B cell (primary cell): ENCODE results near the gene MISP3. TPM values are rescaled to one million over a fixed set of nuclear protein-coding genes. Genes with fewer than 3 reads are reported as not detected.

Source experiments
- ATAC-seq: fragments of 200-7000 bp; cut with Tn5 transposase; one replicate; pipeline ENCODE4 v1.10.0; 2021; ENCODE audit warnings: low read depth, mild to moderate bottlenecking, moderate number of reproducible peaks, moderate library complexity
- CTCF ChIA-PET: fragments of 350-600 bp; sonication (Branson Sonifier 250); formaldehyde crosslinking; loops from one replicate; lab custom pipeline; 2021; ENCODE audit warnings: antibody characterized with exemption, inconsistent platforms; lab: Charles Lee
- POLR2A ChIA-PET: fragments of 350-600 bp; sonication (Branson Sonifier 250); formaldehyde crosslinking; loops from one replicate; lab custom pipeline; 2021; ENCODE audit warnings: antibody characterized with exemption; lab: Charles Lee
- DNase-seq: peaks from one replicate; pipeline ENCODE4 v3.0.0; 2013
- H2AFZ ChIP-seq: 2 replicates; pipeline ENCODE4 v1.6.1; 2012; ENCODE audit warnings: mild to moderate bottlenecking, low read depth, low read length; ENCODE audit not compliant: insufficient read depth, poor library complexity, severe bottlenecking
- H3K27ac ChIP-seq, 2 donors: 1 replicate in 1 of 2; 2 replicates in 1 of 2; pipeline ENCODE4 v1.5.1; 2012 to 2013; ENCODE audit warnings: low read length in 2 of 2, mild to moderate bottlenecking in 2 of 2, moderate library complexity in 1 of 2
- H3K27me3 ChIP-seq, 4 experiments: fragments of 200-600 bp in 1 of 4; sonication (generic) in 1 of 4; replicated peaks in 1 of 4; 1 replicate in 2 of 4; 2 replicates in 2 of 4; pipeline versions ENCODE4 v1.6.1 to v1.7.0; 2013 to 2016; ENCODE audit warnings: low read length in 3 of 4, mild to moderate bottlenecking in 2 of 4, mixed read lengths in 1 of 4, moderate library complexity in 1 of 4; ENCODE audit not compliant: insufficient read depth in 4 of 4, control insufficient read depth in 3 of 4; ENCODE audit errors: control extremely low read depth in 1 of 4
- H3K36me3 ChIP-seq, 2 experiments: replicated peaks in 1 of 2; 1 replicate in 1 of 2; 2 replicates in 1 of 2; pipeline versions ENCODE4 v1.6.1 to v1.7.1; 2013; ENCODE audit warnings: low read length in 1 of 2; ENCODE audit not compliant: insufficient read depth in 2 of 2, control insufficient read depth in 1 of 2; ENCODE audit errors: control extremely low read depth in 1 of 2, extremely low read depth in 1 of 2
- H3K4me1 ChIP-seq, 2 donors: fragments of 200-600 bp in 1 of 2; sonication (generic) in 1 of 2; 1 replicate in 1 of 2; 2 replicates in 1 of 2; pipeline versions ENCODE4 v1.5.1 to v1.6.1; 2013 to 2017; ENCODE audit warnings: low read length in 2 of 2; ENCODE audit not compliant: control insufficient read depth in 2 of 2, insufficient read depth in 2 of 2
- H3K4me2 ChIP-seq: replicated peaks from 2 replicates; pipeline ENCODE3; 2012; ENCODE audit warnings: mild to moderate bottlenecking, low read depth, low read length; ENCODE audit not compliant: poor library complexity, severe bottlenecking
- H3K4me3 ChIP-seq, 5 experiments: fragments of 200-600 bp in 1 of 5; sonication (generic) in 1 of 5; 1 replicate in 3 of 5; 2 replicates in 2 of 5; pipeline versions ENCODE4 v1.5.1 to v1.7.0; 2011 to 2016; ENCODE audit warnings: low read length in 4 of 5, mild to moderate bottlenecking in 4 of 5, low read depth in 2 of 5, control low read depth in 1 of 5, moderate library complexity in 1 of 5; ENCODE audit not compliant: insufficient read depth in 1 of 5; ENCODE audit errors: control extremely low read depth in 1 of 5, extremely low read depth in 1 of 5
- H3K79me2 ChIP-seq: fragments of 200-600 bp; sonication (generic); one replicate; pipeline ENCODE4 v1.6.0; 2016; ENCODE audit warnings: low read length; ENCODE audit not compliant: control insufficient read depth, insufficient read depth
- H3K9ac ChIP-seq: fragments of 200-600 bp; sonication (generic); 2 replicates; pipeline ENCODE4 v1.6.1; 2017; ENCODE audit warnings: mild to moderate bottlenecking, low read length, moderate library complexity
- H3K9me3 ChIP-seq, 3 donors: one replicate each; pipeline versions ENCODE4 v1.6.1 to v1.7.1; 2013; ENCODE audit warnings: low read length in 2 of 3; ENCODE audit not compliant: control insufficient read depth in 2 of 3, insufficient read depth in 1 of 3; ENCODE audit errors: control extremely low read depth in 1 of 3
- H4K20me1 ChIP-seq: 2 replicates; pipeline ENCODE4 v1.6.0; 2012; ENCODE audit warnings: mild to moderate bottlenecking, low read length; ENCODE audit not compliant: insufficient read depth, control insufficient read depth, poor library complexity, severe bottlenecking
- H3K27ac Mint-ChIP-seq: one replicate; pipeline ENCODE4 v1.8.0; 2021; ENCODE audit warnings: mixed read lengths
- H3K27me3 Mint-ChIP-seq: one replicate; pipeline ENCODE4 v1.8.0; 2021; ENCODE audit warnings: mixed read lengths
- H3K4me1 Mint-ChIP-seq: one replicate; pipeline ENCODE4 v1.8.0; 2021; ENCODE audit warnings: mixed read lengths
- H3K4me3 Mint-ChIP-seq: one replicate; pipeline ENCODE4 v1.8.0; 2021; ENCODE audit warnings: mixed read lengths
- H3K9me3 Mint-ChIP-seq: one replicate; pipeline ENCODE4 v1.8.0; 2022; ENCODE audit warnings: mixed read lengths; ENCODE audit not compliant: insufficient read depth
- CTCF ChIP-seq: fragments of 200-600 bp; IDR thresholded peaks from one replicate; pipeline ENCODE4 v1.8.0; 2022; ENCODE audit warnings: antibody characterized with exemption, mild to moderate bottlenecking
- EZH2 ChIP-seq: IDR thresholded peaks from 2 replicates; pipeline ENCODE4 v1.6.1; 2012; ENCODE audit warnings: borderline replicate concordance, low read depth, mild to moderate bottlenecking, moderate library complexity, low read length; ENCODE audit not compliant: insufficient read depth, poor library complexity, severe bottlenecking
- WGBS: methylation state at CpG from one replicate; pipeline ENCODE4 v1.1.5; 2013; ENCODE audit warnings: missing lambda C conversion rate; ENCODE audit not compliant: insufficient coverage; 5-methylcytosine and 5-hydroxymethylcytosine counted together
- intact Hi-C: fragments of 100-400 bp; cut with micrococcal nuclease; formaldehyde crosslinking; loops from one replicate; pipeline ENCODE4 v1.10.0; 2022
- polyA plus RNA-seq: library from polyadenylated mRNA; depleted of rRNA; stranded (reverse); fragments of >200 nt; gene quantifications from 2 replicates; pipeline ENCODE4 v1.2.3, GENCODE V29; 2012
- total RNA-seq, 2 donors: library from RNA; stranded (reverse); fragments of 120-200 nt in 1 of 2; gene quantifications; 1 replicate in 1 of 2; 2 replicates in 1 of 2; pipeline versions ENCODE4 v1.2.3 to v1.2.4, GENCODE V29; 2013 to 2022

The MISP3 gene
- total and polyA plus RNA-seq, 2 donors (not counting 1 experiment from before 2014, with no cell fraction given), result 0.34 TPM

- H3K27me3 Mint-ChIP-seq, result no peaks in the 10 kb centered on the region
- Histone ChIP-seq H3K36me3 (peaks cover 0 to 29% of the 10 kb centered on the region in 2 experiments), H3K79me2 (peaks cover 2% of the 10 kb centered on the region), H2AFZ (no peak overlapping the region), H3K27ac (no peak overlapping the region), H3K4me1 (no peaks in the 10 kb centered on the region), H3K9ac (no peak overlapping the region), H3K4me3 (no peak overlapping the region), H3K4me2 (no peak overlapping the region), H3K9me3 (no peaks in the 10 kb centered on the region), H3K27me3 (no peaks in the 10 kb centered on the region), H4K20me1 (no peaks in the 10 kb centered on the region)
- no peak overlapping the region for H3K4me3 Mint-ChIP-seq
- no peaks in the 10 kb centered on the region for H3K4me1 Mint-ChIP-seq
- no peak overlapping the region for H3K27ac Mint-ChIP-seq
- H3K9me3 Mint-ChIP-seq, result no peaks in the 10 kb centered on the region
- TF ChIP-seq CTCF (no peak), EZH2 (no peak)
- 88% methylated on average over 10 of the region's 10 CpGs for WGBS
- ChIA-PET CTCF (interaction anchor here (1.6 kb wide), 1 partner anchor 22 kb away, joined by 4 read pairs; no protein-coding TSS in a partner anchor), POLR2A (no interaction called here)
- DNase-seq (no peak), ATAC-seq (no peak)
- intact Hi-C loops, result no loop called here
These were observed 30.2 kb downstream of the MISP3 start for GRCh38 chr19:14102756-14103155.

- intact Hi-C loops, result no loop called here
- ATAC-seq (no peak), DNase-seq (no peak)
- H3K4me2 ChIP-seq, result no peak overlapping the region
- peaks cover 0 to 24% of the 10 kb centered on the region in 2 experiments for H3K36me3 ChIP-seq
- H3K4me1 ChIP-seq, result no peaks in the 10 kb centered on the region
- POLR2A ChIA-PET, result no interaction called here
- H3K27me3 ChIP-seq, result no peaks in the 10 kb centered on the region
- no peaks in the 10 kb centered on the region for H3K9me3 ChIP-seq
- TF ChIP-seq CTCF (no peak), EZH2 (no peak)
- peaks cover 2% of the 10 kb centered on the region for H3K79me2 ChIP-seq
- H3K27me3 Mint-ChIP-seq, result no peaks in the 10 kb centered on the region
- no peak overlapping the region for H3K27ac ChIP-seq
- no peak overlapping the region for H3K4me3 Mint-ChIP-seq
- no peaks in the 10 kb centered on the region for H3K9me3 Mint-ChIP-seq
- WGBS, result 100% methylated on average over 1 of the region's 1 CpG
- no peak overlapping the region for H3K4me3 ChIP-seq
- no peak overlapping the region for H3K9ac ChIP-seq
- H3K27ac Mint-ChIP-seq, result no peak overlapping the region
- CTCF ChIA-PET, result interaction anchor here (1.6 kb wide), 1 partner anchor 23 kb away, joined by 4 read pairs; no protein-coding TSS in a partner anchor
- H2AFZ ChIP-seq, result no peak overlapping the region
- H3K4me1 Mint-ChIP-seq, result no peaks in the 10 kb centered on the region
- no peaks in the 10 kb centered on the region for H4K20me1 ChIP-seq
These were observed 30.7 kb downstream of the MISP3 start for GRCh38 chr19:14103310-14103709.
